Pancreas (tissue), 10 donors: ENCODE results near the gene MAMDC2. TPM values are rescaled to one million over a fixed set of nuclear protein-coding genes. Genes with fewer than 3 reads are reported as not detected.

Source experiments
- ATAC-seq, 4 donors: fragments of 200-7000 bp; cut with Tn5 transposase; one replicate each; pipeline versions ENCODE4 v1.8.0 to v1.9.1; 2020; ENCODE audit warnings: mild to moderate bottlenecking in 4 of 4, moderate library complexity in 4 of 4
- DNase-seq, 6 donors: peaks; one replicate each; pipeline ENCODE4 v3.0.0-alpha.2; 2020
- FAIRE-seq: peaks from 2 replicates; lab custom pipeline; 2012; peaks lifted over from hg19 to GRCh38; lab: Jason Lieb, UNC
- H3K27ac ChIP-seq, 4 donors: fragments of 200-600 bp; sonication (generic); 1 replicate in 3 of 4; 2 replicates in 1 of 4; pipeline versions ENCODE4 v1.5.0 to v1.8.0; 2020
- H3K27me3 ChIP-seq, 4 donors: fragments of 200-600 bp; one replicate each; pipeline ENCODE4 v1.8.0; 2021
- H3K36me3 ChIP-seq, 3 donors: fragments of 200-600 bp; sonication (generic) in 1 of 3; one replicate each; pipeline versions ENCODE4 v1.5.0 to v1.8.0; 2020 to 2021
- H3K4me1 ChIP-seq, 3 donors: fragments of 200-600 bp; one replicate each; pipeline ENCODE4 v1.8.0; 2021
- H3K4me3 ChIP-seq, 4 donors: fragments of 200-600 bp; sonication (generic) in 2 of 4; one replicate each; pipeline versions ENCODE4 v1.5.0 to v1.8.0; 2020 to 2021
- H3K9me3 ChIP-seq, 4 donors: fragments of 200-600 bp; one replicate each; pipeline ENCODE4 v1.8.0; 2021
- CTCF ChIP-seq, 4 donors: fragments of 200-600 bp; sonication (generic) in 3 of 4; IDR thresholded peaks; one replicate each; pipeline versions ENCODE4 v1.5.0 to v1.8.0; 2021; ENCODE audit warnings: antibody characterized with exemption in 4 of 4
- WGBS, 2 donors: extraction: QIAGEN DNeasy Blood & Tissue Kit; methylation state at CpG; one replicate each; pipeline ENCODE4 v1.1.7; 2013; 5-methylcytosine and 5-hydroxymethylcytosine counted together
- intact Hi-C, 3 donors: fragments of 100-400 bp; cut with DNase I; formaldehyde crosslinking; loops; one replicate each; pipeline versions ENCODE4 v1.11.1 to v1.14.2; 2022
- polyA plus RNA-seq, 2 donors: library from polyadenylated mRNA; stranded (reverse); fragments of 200-250 nt; gene quantifications; one replicate each; pipeline ENCODE4 v1.2.3, GENCODE V29; 2013
- total RNA-seq, 6 donors: library from RNA; stranded (reverse); fragmentation: NEBNext Ultra II Directional in 4 of 6; extraction: Animal tissue kit (Norgen Biotek cat#: 25700) in 4 of 6; gene quantifications; one replicate each; pipeline versions ENCODE4 v1.2.1 to v1.2.4, GENCODE V29; 2021 to 2023
- donor health status: healthy with polysubstance abuse.
- donor health status: DM: no; HTN: no; CAD: no; lungs with moderate emphysema.
- donor health status: DM: no; HTN: no; CAD: no.
- donor health status: control.
- donor health status: control.
- donor health status: Bipolar disorder and iron deficiency.
- donor health status: DM: yes; HTN: yes; CAD: no.
- donor health status: DM: no; HTN: no; CAD: no.
- donor health status: DM: no; HTN: no; CAD: no.
- donor health status: DM: yes; HTN: yes; CAD: no.

MAMDC2 gene
- total and polyA plus RNA-seq, 8 donors = 0.95 to 4.7 (median 1.3) TPM

- Histone ChIP-seq H3K27me3 (no peaks in the 10 kb centered on the region), H3K9me3 (no peaks in the 10 kb centered on the region), H3K36me3 (no peaks in the 10 kb centered on the region), H3K27ac (no peak overlapping the region), H3K4me3 (no peak overlapping the region), H3K4me1 (no peaks in the 10 kb centered on the region)
- FAIRE-seq (no peak), ATAC-seq (no peak), DNase-seq (no peak)
- intact Hi-C loops = loop anchor here in 1 of 3 donors (10.0 kb wide), 1 partner anchor 72 kb away; no protein-coding TSS in a partner anchor
- TF ChIP-seq CTCF (IDR thresholded peaks at IDR 0.05) = no peak
- WGBS, 2 donors = 82 to 84% methylated on average over 4 of the region's 4 CpGs
These were observed 53.5 kb downstream of the MAMDC2 start for GRCh38 chr9:70097187-70097586.

- no peak for ATAC-seq
- no peak for TF ChIP-seq CTCF (IDR thresholded peaks at IDR 0.05)
- intact Hi-C loops = loop anchor here in 1 of 3 donors (10.0 kb wide), 1 partner anchor 126 kb away; no protein-coding TSS in a partner anchor
- no peak overlapping the region for H3K27ac ChIP-seq
- no peak overlapping the region for H3K4me3 ChIP-seq
- no peaks in the 10 kb centered on the region for H3K9me3 ChIP-seq
- H3K36me3 ChIP-seq = no peaks in the 10 kb centered on the region
- no peaks in the 10 kb centered on the region for H3K27me3 ChIP-seq
- WGBS, 2 donors = 68 to 71% methylated on average over 4 of the region's 4 CpGs
- FAIRE-seq = no peak
- DNase-seq = no peak
- H3K4me1 ChIP-seq = no peaks in the 10 kb centered on the region
These were observed 56.7 kb downstream of the MAMDC2 start for GRCh38 chr9:70100362-70100761.

- no peak overlapping the region for H3K27ac ChIP-seq
- H3K27me3 ChIP-seq = no peaks in the 10 kb centered on the region
- intact Hi-C loops = loop anchor here in 1 of 3 donors (10.0 kb wide), 1 partner anchor 126 kb away; no protein-coding TSS in a partner anchor
- FAIRE-seq (no peak), DNase-seq (no peak), ATAC-seq (no peak)
- TF ChIP-seq CTCF (IDR thresholded peaks at IDR 0.05) = no peak
- H3K9me3 ChIP-seq = no peaks in the 10 kb centered on the region
- no peaks in the 10 kb centered on the region for H3K36me3 ChIP-seq
- H3K4me3 ChIP-seq = no peak overlapping the region
- H3K4me1 ChIP-seq = no peaks in the 10 kb centered on the region
- WGBS, 2 donors = 73 to 75% methylated on average over 1 of the region's 1 CpG
These were observed 57.6 kb downstream of the MAMDC2 start for GRCh38 chr9:70101265-70101664.

- TF ChIP-seq CTCF (IDR thresholded peaks at IDR 0.05) = no peak
- intact Hi-C loops = loop anchor here in 1 of 3 donors (10.0 kb wide), 1 partner anchor 130 kb away; no protein-coding TSS in a partner anchor
- no peak overlapping the region for H3K27ac ChIP-seq
- no peaks in the 10 kb centered on the region for H3K27me3 ChIP-seq
- ATAC-seq (no peak), FAIRE-seq (no peak), DNase-seq (no peak)
- H3K4me1 ChIP-seq = no peaks in the 10 kb centered on the region
- no peak overlapping the region for H3K4me3 ChIP-seq
- H3K36me3 ChIP-seq = no peaks in the 10 kb centered on the region
- no peaks in the 10 kb centered on the region for H3K9me3 ChIP-seq
- 65 to 73% methylated on average over 5 of the region's 5 CpGs for WGBS, 2 donors
These were observed 61.5 kb downstream of the MAMDC2 start for GRCh38 chr9:70105147-70105546.

GRCh38 chr9:70106571-70106970 lies 62.9 kb downstream of the MAMDC2 start:
- 94 to 96% methylated on average over 10 of the region's 10 CpGs for WGBS, 2 donors
- Histone ChIP-seq H3K27ac (no peak overlapping the region), H3K9me3 (no peaks in the 10 kb centered on the region), H3K36me3 (no peaks in the 10 kb centered on the region), H3K27me3 (no peaks in the 10 kb centered on the region), H3K4me1 (no peaks in the 10 kb centered on the region), H3K4me3 (no peak overlapping the region)
- no peak for FAIRE-seq
- no peak for ATAC-seq
- no peak for DNase-seq
- intact Hi-C loops = loop anchor here in 1 of 3 donors (10.0 kb wide), 1 partner anchor 132 kb away; no protein-coding TSS in a partner anchor
- TF ChIP-seq CTCF (IDR thresholded peaks at IDR 0.05) = no peak
